KOPT-K1 (cell line): ENCODE results near the gene PLA2G4E.

Source experiments
- H3K27ac ChIP-seq: fragments of 200-600 bp; sonication (generic); 2 replicates; pipeline ENCODE4 v1.5.1; 2016; ENCODE audit warnings: antibody characterized with exemption, mild to moderate bottlenecking, low read depth, low read length; ENCODE audit not compliant: poor library complexity, severe bottlenecking
- H3K36me3 ChIP-seq: fragments of 200-600 bp; sonication (generic); 2 replicates; pipeline ENCODE4 v1.5.1; 2017; ENCODE audit warnings: antibody characterized with exemption, mild to moderate bottlenecking, low read length, moderate library complexity; ENCODE audit not compliant: insufficient read depth
- H3K9me3 ChIP-seq: fragments of 200-600 bp; sonication (generic); 2 replicates; pipeline ENCODE4 v1.5.1; 2017; ENCODE audit warnings: antibody characterized with exemption, low read length, mild to moderate bottlenecking; ENCODE audit not compliant: insufficient read depth, poor library complexity, severe bottlenecking

Gene PLA2G4E

GRCh38 chr15:41994772-41995475 is 25.9 kb downstream of the PLA2G4E start:
- no peaks in the 10 kb centered on the region for H3K36me3 ChIP-seq
- no peaks in the 10 kb centered on the region for H3K9me3 ChIP-seq
- H3K27ac ChIP-seq = no peak overlapping the region

- Histone ChIP-seq H3K27ac (no peak overlapping the region), H3K36me3 (no peaks in the 10 kb centered on the region), H3K9me3 (no peaks in the 10 kb centered on the region)
Measured at GRCh38 chr15:41994171-41994650, 26.6 kb downstream of the PLA2G4E start.

- no peak overlapping the region for H3K27ac ChIP-seq
- no peaks in the 10 kb centered on the region for H3K36me3 ChIP-seq
- no peaks in the 10 kb centered on the region for H3K9me3 ChIP-seq
Measured at GRCh38 chr15:41993472-41994170, 27.2 kb downstream of the PLA2G4E start.

GRCh38 chr15:41992803-41993190 is 28.0 kb downstream of the PLA2G4E start:
- H3K9me3 ChIP-seq = no peaks in the 10 kb centered on the region
- no peak overlapping the region for H3K27ac ChIP-seq
- no peaks in the 10 kb centered on the region for H3K36me3 ChIP-seq

- H3K36me3 ChIP-seq = no peaks in the 10 kb centered on the region
- no peaks in the 10 kb centered on the region for H3K9me3 ChIP-seq
- H3K27ac ChIP-seq = no peak overlapping the region
Measured at GRCh38 chr15:41992151-41992802, 28.6 kb downstream of the PLA2G4E start.

- Histone ChIP-seq H3K36me3 (no peaks in the 10 kb centered on the region), H3K9me3 (no peaks in the 10 kb centered on the region), H3K27ac (no peak overlapping the region)
Measured at GRCh38 chr15:41990691-41991090, 30.2 kb downstream of the PLA2G4E start.

- Histone ChIP-seq H3K9me3 (no peaks in the 10 kb centered on the region), H3K27ac (no peak overlapping the region), H3K36me3 (no peaks in the 10 kb centered on the region)
Measured at GRCh38 chr15:41990243-41990605, 30.6 kb downstream of the PLA2G4E start.

- Histone ChIP-seq H3K27ac (no peak overlapping the region), H3K9me3 (no peaks in the 10 kb centered on the region), H3K36me3 (no peaks in the 10 kb centered on the region)
Measured at GRCh38 chr15:41989573-41990242, 31.1 kb downstream of the PLA2G4E start.

GRCh38 chr15:41988896-41989572 is 31.8 kb downstream of the PLA2G4E start:
- Histone ChIP-seq H3K36me3 (no peaks in the 10 kb centered on the region), H3K27ac (no peak overlapping the region), H3K9me3 (no peaks in the 10 kb centered on the region)

- H3K36me3 ChIP-seq = no peaks in the 10 kb centered on the region
- no peak overlapping the region for H3K27ac ChIP-seq
- no peaks in the 10 kb centered on the region for H3K9me3 ChIP-seq
Measured at GRCh38 chr15:41987925-41988275, 32.9 kb downstream of the PLA2G4E start.

GRCh38 chr15:41987246-41987924 is 33.5 kb downstream of the PLA2G4E start:
- H3K9me3 ChIP-seq = no peaks in the 10 kb centered on the region
- no peaks in the 10 kb centered on the region for H3K36me3 ChIP-seq
- no peak overlapping the region for H3K27ac ChIP-seq

- Histone ChIP-seq H3K9me3 (no peaks in the 10 kb centered on the region), H3K27ac (no peak overlapping the region), H3K36me3 (no peaks in the 10 kb centered on the region)
Measured at GRCh38 chr15:41985236-41986160, 35.3 kb downstream of the PLA2G4E start.

- Histone ChIP-seq H3K27ac (no peak overlapping the region), H3K36me3 (no peaks in the 10 kb centered on the region), H3K9me3 (no peaks in the 10 kb centered on the region)
Measured at GRCh38 chr15:41984622-41985021, 36.2 kb downstream of the PLA2G4E start.
